ENCODE data around the gene MLC1.

- TF ChIP-seq POLR2A (IDR thresholded peaks at IDR 0.05) (no peak), CTCF (IDR thresholded peaks at IDR 0.05) (no peak)
These were observed 3.0 kb downstream of the MLC1 start for GRCh38 chr22:50082197-50082715.
